AG04450 (cell line): ENCODE results near the gene PSMA7. TPM values are rescaled to one million over a fixed set of nuclear protein-coding genes. Genes with fewer than 3 reads are reported as not detected.

Source experiments
- CTCF ChIA-PET: fragments of 300-600, 350-600 bp; formaldehyde crosslinking; extraction: SDS; loops from one replicate; lab custom pipeline; 2022; ENCODE audit warnings: antibody characterized with exemption, inconsistent platforms; lab: Charles Lee
- POLR2A ChIA-PET: fragments of 350-600 bp; formaldehyde crosslinking; extraction: SDS; loops from one replicate; lab custom pipeline; 2021; ENCODE audit warnings: antibody characterized with exemption, inconsistent platforms; lab: Yijun Ruan, JAX
- DNase-seq: peaks from one replicate; pipeline ENCODE4 v3.0.0-alpha.2; 2011; ENCODE audit warnings: low read depth, low spot score
- H3K27ac ChIP-seq: one replicate; pipeline ENCODE4 v1.5.1; 2012; ENCODE audit warnings: low read depth, low read length, control low read depth
- H3K27me3 ChIP-seq: one replicate; pipeline ENCODE4 v1.6.0; 2012; ENCODE audit warnings: low read length; ENCODE audit not compliant: control insufficient read depth, insufficient read depth
- H3K4me3 ChIP-seq: 2 replicates; pipeline ENCODE4 v1.5.1; 2011; ENCODE audit warnings: mild to moderate bottlenecking, low read depth, low read length, control low read depth
- H3K9me3 ChIP-seq: 2 replicates; pipeline ENCODE4 v1.5.1; 2012; ENCODE audit warnings: low read length; ENCODE audit not compliant: control insufficient read depth, insufficient read depth
- polyA plus RNA-seq: library from polyadenylated mRNA; depleted of rRNA; stranded (reverse); fragments of >200 nt; gene quantifications from 2 replicates; pipeline ENCODE4 v1.2.3, GENCODE V29; 2011
- TF ChIP-seq, protein P1 (sequence below): IDR thresholded peaks from 2 replicates; pipeline ENCODE4 v1.5.1; 2011; ENCODE audit warnings: low read depth, low read length, control low read depth, inconsistent platforms

PSMA7 gene
- polyA plus RNA-seq, 1 experiment, result 368 TPM

DNA sequence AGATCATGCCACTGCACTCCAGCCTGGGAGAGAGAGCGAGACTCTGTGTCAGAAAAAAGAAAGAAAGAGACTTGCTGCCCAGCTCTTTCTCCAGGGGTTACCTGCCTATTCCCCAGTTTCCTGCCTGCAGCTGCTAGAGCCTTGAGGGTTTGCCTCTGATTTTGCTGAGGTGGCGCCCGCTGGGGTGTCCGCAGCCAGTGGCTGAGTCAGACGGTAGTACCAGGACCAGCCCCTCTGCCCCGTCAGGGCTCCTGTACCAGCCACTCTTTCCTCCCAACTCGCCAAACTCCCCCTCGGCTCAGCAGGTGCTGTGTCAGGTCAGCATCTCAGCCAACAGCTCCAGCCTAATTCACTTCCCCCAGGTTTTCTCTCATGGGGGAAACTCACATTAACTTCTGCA is 28.3 kb downstream of the PSMA7 start:
- POLR2A ChIA-PET, result no interaction called here
- CTCF ChIA-PET, result no interaction called here
- no peak for DNase-seq
- peaks cover 29% of the 10 kb centered on the region for H3K27me3 ChIP-seq
- H3K4me3 ChIP-seq, result no peak overlapping the region
- H3K9me3 ChIP-seq, result peaks cover 51% of the 10 kb centered on the region
- H3K27ac ChIP-seq, result no peak overlapping the region
- TF ChIP-seq, protein P1, sequence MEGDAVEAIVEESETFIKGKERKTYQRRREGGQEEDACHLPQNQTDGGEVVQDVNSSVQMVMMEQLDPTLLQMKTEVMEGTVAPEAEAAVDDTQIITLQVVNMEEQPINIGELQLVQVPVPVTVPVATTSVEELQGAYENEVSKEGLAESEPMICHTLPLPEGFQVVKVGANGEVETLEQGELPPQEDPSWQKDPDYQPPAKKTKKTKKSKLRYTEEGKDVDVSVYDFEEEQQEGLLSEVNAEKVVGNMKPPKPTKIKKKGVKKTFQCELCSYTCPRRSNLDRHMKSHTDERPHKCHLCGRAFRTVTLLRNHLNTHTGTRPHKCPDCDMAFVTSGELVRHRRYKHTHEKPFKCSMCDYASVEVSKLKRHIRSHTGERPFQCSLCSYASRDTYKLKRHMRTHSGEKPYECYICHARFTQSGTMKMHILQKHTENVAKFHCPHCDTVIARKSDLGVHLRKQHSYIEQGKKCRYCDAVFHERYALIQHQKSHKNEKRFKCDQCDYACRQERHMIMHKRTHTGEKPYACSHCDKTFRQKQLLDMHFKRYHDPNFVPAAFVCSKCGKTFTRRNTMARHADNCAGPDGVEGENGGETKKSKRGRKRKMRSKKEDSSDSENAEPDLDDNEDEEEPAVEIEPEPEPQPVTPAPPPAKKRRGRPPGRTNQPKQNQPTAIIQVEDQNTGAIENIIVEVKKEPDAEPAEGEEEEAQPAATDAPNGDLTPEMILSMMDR, result no peak

DNA sequence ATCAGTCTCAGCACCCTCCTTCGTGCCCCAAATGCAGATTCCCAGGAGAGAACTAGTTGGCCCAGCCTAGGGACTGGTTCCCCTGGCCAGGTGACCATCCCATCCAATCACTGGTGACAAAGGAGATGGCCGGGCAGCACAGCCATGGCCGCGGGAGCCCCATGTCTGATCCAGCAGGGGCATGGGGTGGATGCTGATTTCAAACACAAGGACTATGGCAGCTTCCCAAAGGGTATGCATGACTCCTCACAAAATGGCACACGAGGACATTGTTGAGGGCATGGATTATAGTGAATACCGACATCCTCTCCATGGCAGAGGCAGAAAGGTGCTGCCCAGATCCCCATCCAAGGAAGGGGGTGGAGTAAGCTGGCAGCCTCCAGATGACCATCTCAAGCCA is 30.8 kb downstream of the PSMA7 start:
- POLR2A ChIA-PET, result no interaction called here
- no peak for DNase-seq
- TF ChIP-seq, protein P1, result no peak
- H3K9me3 ChIP-seq, result peaks cover 68% of the 10 kb centered on the region
- no peak overlapping the region for H3K27ac ChIP-seq
- CTCF ChIA-PET, result no interaction called here
- peaks cover 16% of the 10 kb centered on the region for H3K27me3 ChIP-seq
- H3K4me3 ChIP-seq, result no peak overlapping the region

DNA sequence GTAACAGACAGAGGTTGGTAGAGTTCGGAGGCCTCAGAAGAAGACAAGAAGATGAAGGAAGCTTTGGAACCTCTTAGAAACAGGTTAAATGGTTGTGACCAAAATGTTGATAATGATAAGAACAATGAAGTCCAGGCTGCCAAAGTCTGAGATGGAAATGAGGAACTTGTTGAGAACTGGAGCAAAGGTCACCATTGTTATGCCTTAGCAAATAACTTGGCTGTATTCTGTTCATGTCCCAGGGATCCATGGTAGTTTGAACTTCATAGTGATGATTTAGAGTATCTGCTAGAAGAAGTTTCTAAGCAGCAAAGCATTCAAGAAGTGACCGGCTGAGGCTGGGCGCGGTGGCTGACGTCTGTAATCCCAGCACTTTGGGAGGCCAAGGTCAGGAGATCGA is 32.0 kb downstream of the PSMA7 start:
- Histone ChIP-seq H3K27ac (no peak overlapping the region), H3K27me3 (peaks cover 8% of the 10 kb centered on the region), H3K4me3 (no peak overlapping the region), H3K9me3 (peaks cover 69% of the 10 kb centered on the region)
- no peak for DNase-seq
- CTCF ChIA-PET, result no interaction called here
- TF ChIP-seq, protein P1, result no peak
- POLR2A ChIA-PET, result no interaction called here

DNA sequence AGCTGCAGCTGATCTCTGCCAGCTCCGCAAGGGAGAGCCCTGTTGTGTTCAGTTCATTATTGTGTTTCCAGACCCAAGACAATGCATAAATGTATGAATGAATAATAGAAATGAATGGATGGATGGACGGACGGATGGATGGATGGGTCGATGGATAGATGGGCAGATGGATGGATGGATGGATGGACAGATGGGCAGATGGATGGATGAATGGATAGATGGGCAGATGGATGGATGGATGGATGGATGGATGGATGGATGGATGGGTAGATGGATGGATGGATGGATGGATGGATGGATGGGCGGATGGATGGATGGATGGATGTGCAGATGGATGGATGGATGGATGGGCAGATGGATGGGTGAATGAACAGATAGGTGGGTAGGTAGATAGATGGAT is 37.6 kb downstream of the PSMA7 start:
- no peak overlapping the region for H3K4me3 ChIP-seq
- TF ChIP-seq, protein P1, result no peak
- H3K9me3 ChIP-seq, result peaks cover 80% of the 10 kb centered on the region
- no peaks in the 10 kb centered on the region for H3K27me3 ChIP-seq
- H3K27ac ChIP-seq, result no peak overlapping the region
- DNase-seq, result no peak
- ChIA-PET POLR2A (no interaction called here), CTCF (no interaction called here)

DNA sequence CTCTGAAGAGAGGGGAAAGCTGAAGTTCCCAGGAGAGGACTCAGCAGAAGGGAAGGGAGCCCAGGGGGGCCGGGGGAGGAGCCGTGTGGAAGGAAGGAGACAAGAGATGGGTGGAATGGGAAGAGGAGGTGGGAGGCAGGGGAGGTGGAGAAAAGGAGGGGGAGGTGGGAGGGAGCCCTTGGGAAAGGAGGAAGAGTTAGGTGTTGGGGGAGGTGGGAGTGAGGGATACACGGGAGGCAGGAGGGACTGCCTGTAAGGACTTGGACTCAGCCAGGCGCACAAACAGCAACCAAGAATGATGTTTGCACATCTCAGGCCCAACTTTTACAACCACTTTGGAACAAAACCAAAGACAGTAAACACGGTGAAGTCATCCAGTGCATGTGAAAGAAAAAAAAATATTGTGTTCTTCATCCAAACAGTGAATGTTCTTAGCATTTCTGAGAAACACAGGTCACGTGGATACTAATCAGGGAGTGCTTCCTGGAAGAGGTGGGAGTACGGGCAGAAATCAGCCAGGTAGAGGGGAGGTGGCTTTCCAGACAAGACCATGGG is 38.3 kb downstream of the PSMA7 start:
- peaks cover 80% of the 10 kb centered on the region for H3K9me3 ChIP-seq
- no peak for DNase-seq
- ChIA-PET POLR2A (no interaction called here), CTCF (interaction anchor here (0.7 kb wide), 1 partner anchor 18 kb away, joined by 3 read pairs; no protein-coding TSS in a partner anchor)
- H3K27ac ChIP-seq, result no peak overlapping the region
- H3K27me3 ChIP-seq, result peaks cover 3% of the 10 kb centered on the region
- TF ChIP-seq, protein P1, result no peak
- no peak overlapping the region for H3K4me3 ChIP-seq
